HuH-7.5 (cell line): ENCODE results near the gene TMEM203.

ENCODE experiments used
- DNase-seq: peaks from one replicate; pipeline ENCODE4 v3.0.0; 2011; ENCODE audit warnings: low spot score

Gene TMEM203

DNA sequence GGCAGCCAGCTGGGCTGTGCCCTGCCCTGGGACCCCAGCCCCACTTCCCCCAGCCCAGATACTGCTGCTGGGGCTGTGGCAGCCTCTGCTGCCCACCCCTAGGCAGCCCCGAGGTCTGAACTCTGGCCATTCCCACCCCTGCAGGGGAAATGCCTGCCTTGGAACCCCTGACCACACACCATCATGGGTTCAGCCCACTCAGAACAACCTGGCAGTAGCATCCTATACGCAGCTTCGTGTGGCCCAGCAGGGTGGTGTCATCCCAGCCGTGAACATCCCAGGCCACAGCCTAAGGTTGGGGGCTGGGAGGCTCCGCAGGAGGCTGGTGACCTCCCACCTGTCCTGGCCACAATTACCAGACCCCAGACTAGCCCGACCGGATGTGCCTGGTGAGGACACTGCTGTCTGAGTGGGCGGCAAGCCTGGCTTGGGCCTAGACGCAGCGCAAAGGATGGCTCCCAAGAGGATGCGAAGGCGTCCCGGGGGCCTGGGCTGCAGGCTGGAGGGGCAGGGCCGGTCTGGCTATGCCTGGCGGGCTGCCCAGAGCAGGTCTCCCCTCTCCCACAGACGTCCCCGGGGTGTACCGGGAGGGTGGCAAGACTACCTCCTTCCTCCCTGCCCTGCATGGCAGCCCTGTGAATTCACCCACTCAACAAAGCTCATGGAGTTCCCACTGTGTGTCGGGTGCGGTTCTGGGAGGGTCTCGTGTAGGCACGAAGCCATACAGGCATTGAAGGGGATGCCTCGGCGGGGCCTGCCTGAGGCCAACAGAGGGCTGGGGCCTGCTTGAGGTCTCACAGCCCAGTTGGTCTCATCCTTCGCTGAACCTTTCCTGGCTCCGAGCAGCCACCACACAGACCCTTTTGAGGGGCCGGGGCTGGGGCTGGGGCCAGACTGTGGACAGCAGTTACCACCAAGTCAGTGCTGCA is 23.8 kb upstream of the TMEM203 start:
- no peak for DNase-seq

DNA sequence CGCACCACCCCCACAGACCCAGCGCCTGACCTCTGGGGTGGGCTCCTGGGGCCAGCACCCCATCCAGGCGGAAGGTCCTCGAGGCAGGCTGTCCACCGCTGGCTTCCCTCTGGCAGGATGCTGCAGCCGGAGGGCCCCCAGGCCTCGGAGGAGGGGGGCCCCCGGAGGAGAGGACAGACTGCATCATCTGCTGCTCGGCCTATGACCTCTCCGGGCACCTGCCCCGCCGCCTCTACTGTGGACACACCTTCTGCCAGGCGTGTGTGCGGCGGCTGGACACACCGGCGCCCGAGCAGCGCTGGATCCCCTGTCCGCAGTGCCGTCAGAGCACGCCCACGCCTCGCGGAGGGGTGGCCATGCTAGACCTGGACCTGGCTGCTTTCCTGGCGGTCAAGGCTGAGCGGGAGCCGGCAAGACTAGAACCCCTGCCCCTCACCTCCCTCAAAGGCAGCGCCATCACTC is 23.1 kb upstream of the TMEM203 start:
- DNase-seq: no peak

DNA sequence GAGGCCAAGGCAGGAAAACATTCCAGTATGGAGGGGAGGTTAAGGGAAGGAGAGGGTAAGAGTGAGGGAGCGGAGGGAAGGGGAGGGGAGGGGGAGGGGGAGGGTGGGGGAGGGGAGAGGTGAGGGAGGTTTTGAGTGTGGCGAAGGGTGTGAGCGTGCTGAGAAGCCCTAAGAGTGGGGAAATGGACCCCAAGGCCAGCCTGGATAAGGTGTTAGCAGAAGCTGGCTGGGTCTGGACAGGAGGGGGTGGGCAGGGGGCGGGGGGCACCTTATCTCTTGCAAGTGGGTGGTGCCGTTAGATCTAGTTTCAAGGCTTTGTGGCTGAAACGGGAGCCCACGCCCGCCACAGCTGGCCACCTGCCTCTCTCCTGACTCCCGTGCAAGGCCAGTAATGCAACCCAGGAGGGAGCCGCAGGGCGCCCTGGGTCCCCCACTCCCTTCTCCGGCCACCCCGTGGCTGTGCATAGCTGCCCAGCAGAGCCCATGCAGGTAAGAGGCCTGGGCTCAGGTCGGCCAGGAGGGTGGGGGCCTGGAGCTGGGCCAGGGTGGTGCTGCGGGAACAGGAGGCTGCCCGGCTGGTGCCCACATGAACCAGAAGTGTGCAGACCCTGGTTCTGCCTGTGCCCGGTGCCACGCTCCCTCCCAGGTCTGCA is 22.5 kb upstream of the TMEM203 start:
- no peak for DNase-seq

- DNase-seq: peak; percentile 98
Observed at GRCh38 chr9:137227054-137227852, 21.8 kb upstream of the TMEM203 start, which contains the start of gene RNF224. Gene RNF224, plus strand, starts transcription at chr9:137227502. Its CDS starts 834 bp downstream, at chr9:137228336.

GRCh38 chr9:137226338-137227053 is 21.0 kb upstream of the TMEM203 start:
- DNase-seq: no peak

- no peak for DNase-seq
Observed at GRCh38 chr9:137225699-137226331, 20.4 kb upstream of the TMEM203 start.

- no peak for DNase-seq
Observed at GRCh38 chr9:137224830-137225694, 19.6 kb upstream of the TMEM203 start, which contains the start of gene CYSRT1. Gene CYSRT1, plus strand, starts transcription at chr9:137225174. Its CDS starts 448 bp downstream, at chr9:137225622.

GRCh38 chr9:137223078-137223970 is 17.9 kb upstream of the TMEM203 start:
- peak; percentile 99 for DNase-seq

DNA sequence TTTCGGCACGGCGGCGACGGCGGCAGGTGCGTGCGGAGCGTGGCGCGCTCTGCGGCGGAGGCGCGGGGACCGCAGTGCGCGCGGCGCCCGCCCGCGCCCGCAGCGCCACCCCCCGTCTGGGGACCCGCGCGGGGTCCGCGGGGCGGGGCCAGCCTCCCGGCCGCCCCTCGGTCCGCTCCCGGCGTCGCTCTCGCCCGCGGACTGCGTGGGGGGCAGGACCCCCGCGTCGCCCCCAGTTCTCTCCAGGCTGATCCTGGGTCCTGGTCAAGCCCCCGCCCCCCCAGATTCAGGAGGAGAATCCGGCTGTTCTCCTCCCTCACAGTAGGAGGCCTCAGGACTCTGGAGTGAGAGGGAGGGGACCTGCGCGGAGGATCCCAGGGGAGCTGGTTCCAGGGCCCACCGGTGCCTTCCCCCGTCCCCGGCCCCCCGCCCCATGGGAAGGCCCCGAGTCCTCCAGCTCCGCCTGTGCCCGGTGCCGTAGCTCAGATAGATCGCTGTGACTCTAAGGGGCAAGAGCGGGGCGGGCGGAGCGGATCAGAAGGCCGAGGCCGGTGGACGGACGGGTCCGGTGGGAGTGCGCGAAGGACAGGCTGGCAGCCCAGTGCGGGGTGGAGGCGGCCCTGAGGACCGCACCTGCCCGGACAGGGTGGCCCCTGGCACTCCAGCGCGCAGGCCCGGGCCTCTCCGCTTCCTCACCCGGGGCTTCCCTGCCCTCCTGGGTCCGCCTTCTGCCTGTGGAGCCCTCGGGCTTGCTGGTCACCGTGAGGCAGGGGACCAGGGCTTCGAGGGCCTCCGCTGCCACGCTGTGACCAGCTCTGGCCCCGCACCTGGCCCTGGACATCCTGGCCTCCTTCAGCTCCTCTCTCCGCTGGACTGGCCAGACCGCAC is 17.0 kb upstream of the TMEM203 start, which contains the start of gene RNF208:
TSS of gene RNF208 (minus strand) at position 51 of the 888 bp plus-strand sequence. CDS start 1,028 bp downstream, outside the sequence.
- DNase-seq: peak; percentile 86

- peak; percentile 79 for DNase-seq
Observed at GRCh38 chr9:137221506-137222111, 16.2 kb upstream of the TMEM203 start.

DNA sequence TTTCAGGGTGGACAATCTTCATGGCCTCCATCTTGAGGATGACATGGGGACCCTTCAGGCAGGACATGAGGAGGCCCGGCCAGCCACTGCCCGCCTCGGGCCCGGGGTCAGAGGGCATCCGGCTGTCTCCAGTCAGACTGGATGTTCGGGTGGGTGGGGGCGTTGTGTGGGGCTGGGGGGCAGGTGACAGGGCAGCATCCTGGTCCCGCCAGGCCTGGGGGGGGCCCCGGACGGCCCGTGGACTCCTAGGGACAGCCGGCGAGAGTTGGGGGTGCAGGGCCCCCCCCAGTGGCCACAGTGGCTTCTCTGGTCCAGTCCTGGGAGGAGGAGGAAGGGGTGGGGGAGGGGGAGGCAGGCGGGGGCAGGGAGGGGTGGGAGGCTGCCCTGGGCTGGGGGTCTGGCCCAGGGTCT is 15.7 kb upstream of the TMEM203 start:
- DNase-seq: no peak

DNA sequence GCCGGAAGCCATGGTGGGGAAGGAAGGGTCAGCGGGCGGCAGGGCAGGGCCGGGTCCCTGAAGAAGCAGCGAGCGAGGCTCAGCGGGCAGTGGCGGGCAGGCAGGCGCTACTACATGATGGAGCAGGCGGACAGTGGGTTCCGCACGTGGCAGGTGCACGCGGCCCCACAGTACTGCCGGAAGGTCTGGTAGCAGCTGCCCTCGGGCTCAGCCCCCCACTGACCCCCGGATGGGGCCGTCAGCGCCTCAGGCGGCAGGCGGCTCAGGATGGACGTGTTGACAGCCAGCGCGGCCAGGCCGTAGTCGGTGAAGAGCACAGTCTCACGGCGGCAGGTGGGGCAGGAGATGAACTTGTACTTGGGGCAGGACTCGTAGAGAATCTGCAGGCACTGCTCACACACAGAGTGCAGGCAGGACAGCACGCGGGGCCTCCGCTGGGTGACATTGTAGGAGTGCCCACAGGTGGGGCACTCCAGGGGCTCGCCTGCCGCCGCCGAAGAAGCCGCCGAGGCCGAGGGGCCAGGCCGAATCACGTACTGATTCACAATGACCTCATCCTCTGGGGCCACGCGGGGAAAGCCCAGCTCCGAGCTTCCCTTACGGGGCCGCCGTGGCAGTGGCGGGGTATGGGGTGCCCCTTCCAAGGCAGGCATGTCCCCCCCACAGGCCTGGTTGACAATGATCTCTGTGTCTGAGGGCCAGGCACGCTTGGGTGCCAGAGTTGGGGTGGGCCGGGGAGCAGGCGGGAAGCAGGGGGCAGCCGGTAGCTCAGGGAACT is 15.1 kb upstream of the TMEM203 start:
- DNase-seq: no peak

DNA sequence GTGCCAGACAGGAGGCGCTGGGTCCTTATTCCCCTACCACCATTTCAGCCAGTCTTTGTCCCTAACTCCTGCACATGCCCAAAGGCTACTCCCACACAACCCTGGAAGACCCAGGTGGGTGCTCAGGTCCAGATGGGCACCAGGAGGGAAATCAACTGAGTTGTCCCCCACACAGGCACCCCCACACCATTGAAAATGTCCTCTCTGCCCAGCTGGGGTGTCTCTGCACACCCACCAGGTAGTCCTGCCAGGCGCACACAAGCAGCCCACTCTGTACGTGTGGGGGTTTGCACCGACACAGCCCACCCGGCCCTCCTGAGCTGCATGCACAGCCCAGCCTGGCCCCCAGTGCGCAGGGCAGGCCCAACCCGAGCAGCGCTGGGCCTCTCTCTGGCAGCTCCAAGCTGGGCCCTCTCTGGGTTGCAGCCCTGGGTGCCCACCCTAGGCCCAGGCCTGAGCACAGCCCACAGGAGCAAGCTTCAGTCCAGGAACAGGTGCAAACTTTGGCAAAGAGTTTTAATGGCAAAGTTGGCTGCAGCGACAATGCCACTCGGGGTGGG is 14.4 kb upstream of the TMEM203 start:
- DNase-seq: no peak

GRCh38 chr9:137218754-137219271 is 13.4 kb upstream of the TMEM203 start:
- peak; percentile 80 for DNase-seq

GRCh38 chr9:137218212-137218753 is 12.8 kb upstream of the TMEM203 start:
- no peak for DNase-seq
